ENCODE data around the gene MSRB3. TPM values are rescaled to one million over a fixed set of nuclear protein-coding genes. Genes with fewer than 3 reads are reported as not detected.

The MSRB3 gene
- total and polyA plus RNA-seq, 12 donors, result 44.7 to 169 (median 119) TPM

DNA sequence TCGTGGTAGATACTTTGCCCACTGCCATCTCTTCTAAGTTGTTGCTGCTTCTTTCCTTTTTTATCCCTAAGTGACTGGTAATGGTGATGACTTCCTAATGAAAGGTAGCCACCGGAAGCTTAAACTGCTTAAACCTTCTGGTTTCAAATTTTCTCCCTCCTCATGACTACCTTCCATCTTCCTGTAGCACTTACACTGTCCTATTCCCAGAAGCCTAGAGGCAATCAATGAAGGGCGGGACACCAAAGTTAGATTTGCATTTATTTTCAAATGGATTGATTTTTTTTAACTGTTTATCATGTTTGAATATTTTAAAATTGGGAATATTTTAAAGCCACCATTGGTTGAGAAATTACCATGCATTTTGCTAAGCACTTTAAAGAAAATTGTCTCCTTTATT, 64.7 kb downstream of the MSRB3 start:
- Histone ChIP-seq H3K27ac (no peak overlapping the region), H3K9me3 (peaks cover 0 to 17% (median 0%) of the 10 kb centered on the region in 11 donors), H3K36me3 (peaks cover 0 to 8% (median 0%) of the 10 kb centered on the region in 9 donors), H3K4me3 (no peak overlapping the region), H3K27me3 (no peaks in the 10 kb centered on the region), H3K4me1 (no peaks in the 10 kb centered on the region)
- ATAC-seq, result no peak
- TF ChIP-seq, protein P1, sequence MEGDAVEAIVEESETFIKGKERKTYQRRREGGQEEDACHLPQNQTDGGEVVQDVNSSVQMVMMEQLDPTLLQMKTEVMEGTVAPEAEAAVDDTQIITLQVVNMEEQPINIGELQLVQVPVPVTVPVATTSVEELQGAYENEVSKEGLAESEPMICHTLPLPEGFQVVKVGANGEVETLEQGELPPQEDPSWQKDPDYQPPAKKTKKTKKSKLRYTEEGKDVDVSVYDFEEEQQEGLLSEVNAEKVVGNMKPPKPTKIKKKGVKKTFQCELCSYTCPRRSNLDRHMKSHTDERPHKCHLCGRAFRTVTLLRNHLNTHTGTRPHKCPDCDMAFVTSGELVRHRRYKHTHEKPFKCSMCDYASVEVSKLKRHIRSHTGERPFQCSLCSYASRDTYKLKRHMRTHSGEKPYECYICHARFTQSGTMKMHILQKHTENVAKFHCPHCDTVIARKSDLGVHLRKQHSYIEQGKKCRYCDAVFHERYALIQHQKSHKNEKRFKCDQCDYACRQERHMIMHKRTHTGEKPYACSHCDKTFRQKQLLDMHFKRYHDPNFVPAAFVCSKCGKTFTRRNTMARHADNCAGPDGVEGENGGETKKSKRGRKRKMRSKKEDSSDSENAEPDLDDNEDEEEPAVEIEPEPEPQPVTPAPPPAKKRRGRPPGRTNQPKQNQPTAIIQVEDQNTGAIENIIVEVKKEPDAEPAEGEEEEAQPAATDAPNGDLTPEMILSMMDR (IDR thresholded peaks at IDR 0.05), result no peak
- intact Hi-C loops (cut with DNase I), result no loop called here
- DNase-seq, result no peak
- 88 to 94% methylated on average over 3 of the region's 3 CpGs for WGBS, 2 donors

DNA sequence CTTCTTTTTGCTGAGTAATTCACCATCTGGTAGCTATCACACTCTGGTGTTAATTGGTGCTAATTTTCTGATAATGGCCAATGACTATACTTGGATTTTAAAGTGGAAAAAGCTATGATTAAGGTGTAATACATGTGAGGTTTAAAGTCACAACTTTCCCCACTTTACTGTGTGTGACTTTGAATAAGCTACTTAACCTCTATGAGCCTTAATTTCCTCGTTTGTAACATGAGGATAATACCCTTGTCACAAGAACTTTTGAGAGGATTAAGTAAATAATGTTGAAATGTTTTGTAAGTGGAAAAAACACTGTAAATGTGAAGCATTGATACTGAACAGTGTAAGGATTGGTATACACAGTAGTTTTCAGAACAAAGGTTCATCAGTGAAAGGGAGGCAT, 65.3 kb downstream of the MSRB3 start:
- intact Hi-C loops (cut with DNase I), result no loop called here
- TF ChIP-seq, protein P1 (IDR thresholded peaks at IDR 0.05), result no peak

DNA sequence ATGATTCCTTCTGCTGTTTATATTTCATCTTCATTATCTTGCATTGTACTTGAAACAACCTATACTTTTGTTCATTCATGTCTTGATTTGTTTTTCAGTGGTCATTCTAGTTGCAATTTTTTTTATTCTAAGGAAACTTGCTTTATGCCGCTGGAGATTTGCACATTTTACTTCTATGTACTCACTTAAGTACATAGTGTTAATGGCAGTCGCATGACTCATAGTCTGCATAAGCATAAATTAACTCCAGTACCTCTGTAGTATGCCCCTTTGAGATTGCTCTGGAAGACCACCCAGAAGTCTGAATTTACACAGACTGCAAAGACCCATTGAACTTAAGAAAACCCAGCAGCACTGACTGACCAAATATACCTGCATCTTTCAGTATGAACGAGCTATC, 77.0 kb downstream of the MSRB3 start:
- no peak overlapping the region for H3K27ac ChIP-seq
- H3K27me3 ChIP-seq, result no peaks in the 10 kb centered on the region
- H3K4me3 ChIP-seq, result no peak overlapping the region
- no peaks in the 10 kb centered on the region for H3K4me1 ChIP-seq
- peaks cover 0 to 14% (median 4%) of the 10 kb centered on the region in 9 donors for H3K36me3 ChIP-seq
- ATAC-seq, result no peak
- intact Hi-C loops (cut with DNase I), result no loop called here
- TF ChIP-seq, protein P1 (IDR thresholded peaks at IDR 0.05), result no peak
- peaks cover 0 to 10% (median 0%) of the 10 kb centered on the region in 11 donors for H3K9me3 ChIP-seq
- DNase-seq, result no peak
- 95 to 96% methylated on average over 3 of the region's 3 CpGs for WGBS, 2 donors

More for the DNA sequence above, 65.3 kb downstream of the MSRB3 start:
- Histone ChIP-seq H3K36me3 (peaks cover 0 to 3% (median 0%) of the 10 kb centered on the region in 9 donors), H3K4me1 (no peaks in the 10 kb centered on the region), H3K9me3 (peaks cover 0 to 17% (median 0%) of the 10 kb centered on the region in 11 donors), H3K4me3 (no peak overlapping the region), H3K27ac (no peak overlapping the region), H3K27me3 (no peaks in the 10 kb centered on the region)
- DNase-seq (no peak), ATAC-seq (no peak)
- 72 to 81% methylated on average over 1 of the region's 1 CpG for WGBS, 2 donors

DNA sequence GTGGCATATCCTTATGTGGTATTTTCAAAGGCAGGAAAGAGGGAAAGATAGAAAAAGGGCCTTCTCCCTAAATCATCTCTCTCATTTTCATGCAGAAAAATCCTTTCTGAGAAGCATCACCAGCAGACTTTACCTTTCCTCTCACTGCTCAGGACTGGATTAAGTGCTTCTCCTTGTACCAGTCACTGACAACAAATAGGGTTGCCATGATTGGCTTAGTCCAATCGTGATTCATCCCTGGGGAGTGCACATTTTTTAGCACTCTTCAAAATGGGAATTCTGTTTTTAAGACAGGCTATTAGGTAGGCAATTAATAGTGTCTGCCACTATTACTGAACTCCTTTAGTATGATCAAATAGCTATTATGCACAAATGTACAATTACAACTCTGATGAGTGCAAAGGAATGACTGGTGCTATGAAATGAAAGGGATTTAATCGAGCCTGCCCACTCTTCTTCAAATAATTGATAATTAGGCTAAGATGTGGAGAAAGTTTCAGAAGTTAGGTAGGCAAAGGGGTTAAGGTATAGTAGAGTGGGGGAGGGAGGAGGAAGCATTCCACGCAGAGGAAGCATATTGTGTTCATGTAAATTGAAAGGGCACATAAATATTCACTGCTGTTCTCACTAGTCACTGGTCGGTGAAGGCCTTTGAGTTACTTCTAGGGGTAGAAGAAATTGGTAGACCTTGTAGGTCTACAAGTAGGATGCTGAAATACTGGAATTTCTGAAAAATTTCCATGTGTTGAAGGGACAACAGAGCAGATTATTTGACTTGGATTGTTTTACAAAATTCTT, 84.0 kb downstream of the MSRB3 start:
- Histone ChIP-seq H3K4me1 (peaks cover 0 to 7% (median 0%) of the 10 kb centered on the region in 9 donors), H3K36me3 (peaks cover 0 to 17% (median 4%) of the 10 kb centered on the region in 9 donors), H3K4me3 (no peak overlapping the region), H3K27me3 (no peaks in the 10 kb centered on the region), H3K9me3 (no peaks in the 10 kb centered on the region), H3K27ac (no peak overlapping the region)
- TF ChIP-seq, protein P1 (IDR thresholded peaks at IDR 0.05), result no peak
- intact Hi-C loops (cut with DNase I), result no loop called here
- DNase-seq, result no peak
- WGBS, 2 donors, result 68 to 75% methylated on average over 4 of the region's 4 CpGs
- no peak for ATAC-seq
